Measurements from ENCODE around the gene SSBP3. TPM values are rescaled to one million over a fixed set of nuclear protein-coding genes. Genes with fewer than 3 reads are reported as not detected.

Gene SSBP3
- total RNA-seq, 4 donors from 2014 or later, result 19.3 to 40.5 (median 31.3) TPM

GRCh38 chr1:54263601-54264226 is 142.5 kb downstream of the SSBP3 start:
- intact Hi-C loops (cut with DNase I; ENCODE audit: low total_unique reads), result no loop called here
- TF ChIP-seq POLR2A (IDR thresholded peaks at IDR 0.05) (no peak), CTCF (IDR thresholded peaks at IDR 0.05) (no peak)
- no peak for DNase-seq (ENCODE audit: low spot score in 2 of 2)
- 61 to 79% methylated on average over 6 of the region's 6 CpGs for WGBS, 2 donors
- no peak overlapping the region for H3K4me3 ChIP-seq (ENCODE audit: low read depth, poor library complexity, severe bottlenecking)

GRCh38 chr1:54262244-54262643 is 143.9 kb downstream of the SSBP3 start:
- DNase-seq (ENCODE audit: low spot score in 2 of 2), result no peak
- H3K4me3 ChIP-seq (ENCODE audit: low read depth, poor library complexity, severe bottlenecking), result no peak overlapping the region
- 91 to 94% methylated on average over 7 of the region's 7 CpGs for WGBS, 2 donors
- intact Hi-C loops (cut with DNase I; ENCODE audit: low total_unique reads), result no loop called here
- TF ChIP-seq CTCF (IDR thresholded peaks at IDR 0.05) (no peak), POLR2A (IDR thresholded peaks at IDR 0.05) (no peak)

GRCh38 chr1:54260810-54261209 is 145.4 kb downstream of the SSBP3 start:
- intact Hi-C loops (cut with DNase I; ENCODE audit: low total_unique reads), result no loop called here
- H3K4me3 ChIP-seq (ENCODE audit: low read depth, poor library complexity, severe bottlenecking), result no peak overlapping the region
- 86 to 89% methylated on average over 10 of the region's 10 CpGs for WGBS, 2 donors
- no peak for DNase-seq (ENCODE audit: low spot score in 2 of 2)
- TF ChIP-seq POLR2A (IDR thresholded peaks at IDR 0.05), result no peak
- TF ChIP-seq CTCF (IDR thresholded peaks at IDR 0.05), result no peak

- intact Hi-C loops (cut with DNase I; ENCODE audit: low total_unique reads), result no loop called here
- TF ChIP-seq CTCF (IDR thresholded peaks at IDR 0.05) (no peak), POLR2A (IDR thresholded peaks at IDR 0.05) (no peak)
- H3K4me3 ChIP-seq (ENCODE audit: low read depth, poor library complexity, severe bottlenecking), result no peak overlapping the region
- 79 to 86% methylated on average over 16 of the region's 16 CpGs for WGBS, 2 donors
- no peak for DNase-seq (ENCODE audit: low spot score in 2 of 2)
Measured at GRCh38 chr1:54259546-54260140, 146.6 kb downstream of the SSBP3 start.

GRCh38 chr1:54257876-54258275 is 148.3 kb downstream of the SSBP3 start:
- H3K4me3 ChIP-seq (ENCODE audit: low read depth, poor library complexity, severe bottlenecking), result no peak overlapping the region
- no peak for DNase-seq (ENCODE audit: low spot score in 2 of 2)
- 96% methylated on average over 23 of the region's 23 CpGs for WGBS, 2 donors

More at GRCh38 chr1:54257876-54258275, 148.3 kb downstream of the SSBP3 start:
- no peak for TF ChIP-seq CTCF (IDR thresholded peaks at IDR 0.05)
- TF ChIP-seq POLR2A (IDR thresholded peaks at IDR 0.05), result no peak
- intact Hi-C loops (cut with DNase I; ENCODE audit: low total_unique reads), result no loop called here
